GM12892 (cell line): ENCODE results near the gene GREB1. TPM values are rescaled to one million over a fixed set of nuclear protein-coding genes. Genes with fewer than 3 reads are reported as not detected.

Experiments
- DNase-seq: peaks from one replicate; pipeline ENCODE4 v3.0.0; 2011; ENCODE audit not compliant: insufficient read length
- FAIRE-seq: peaks from 2 replicates; lab custom pipeline; 2011; peaks lifted over from hg19 to GRCh38; lab: Jason Lieb, UNC
- POLR2A ChIP-seq: IDR thresholded peaks from 2 replicates; pipeline ENCODE4 v1.6.1; 2011; ENCODE audit warnings: low read depth, low read length, control low read depth
- POLR2AphosphoS5 ChIP-seq: IDR thresholded peaks from 2 replicates; pipeline ENCODE4 v1.6.1; 2011; ENCODE audit warnings: low read depth, low read length, control low read depth
- TAF1 ChIP-seq: IDR thresholded peaks from 2 replicates; pipeline ENCODE4 v1.6.1; 2011; ENCODE audit warnings: low read depth, mild to moderate bottlenecking, control low read depth, low read length, borderline replicate concordance
- polyA plus RNA-seq: library from polyadenylated mRNA; unstranded; fragments of >200 nt; gene quantifications from one replicate; pipeline ENCODE4 v1.2.1, GENCODE V29; 2012; ENCODE audit warnings: missing spikeins, inconsistent platforms; ENCODE audit not compliant: missing spikeins

The GREB1 gene
- 0.13 TPM for polyA plus RNA-seq

DNA sequence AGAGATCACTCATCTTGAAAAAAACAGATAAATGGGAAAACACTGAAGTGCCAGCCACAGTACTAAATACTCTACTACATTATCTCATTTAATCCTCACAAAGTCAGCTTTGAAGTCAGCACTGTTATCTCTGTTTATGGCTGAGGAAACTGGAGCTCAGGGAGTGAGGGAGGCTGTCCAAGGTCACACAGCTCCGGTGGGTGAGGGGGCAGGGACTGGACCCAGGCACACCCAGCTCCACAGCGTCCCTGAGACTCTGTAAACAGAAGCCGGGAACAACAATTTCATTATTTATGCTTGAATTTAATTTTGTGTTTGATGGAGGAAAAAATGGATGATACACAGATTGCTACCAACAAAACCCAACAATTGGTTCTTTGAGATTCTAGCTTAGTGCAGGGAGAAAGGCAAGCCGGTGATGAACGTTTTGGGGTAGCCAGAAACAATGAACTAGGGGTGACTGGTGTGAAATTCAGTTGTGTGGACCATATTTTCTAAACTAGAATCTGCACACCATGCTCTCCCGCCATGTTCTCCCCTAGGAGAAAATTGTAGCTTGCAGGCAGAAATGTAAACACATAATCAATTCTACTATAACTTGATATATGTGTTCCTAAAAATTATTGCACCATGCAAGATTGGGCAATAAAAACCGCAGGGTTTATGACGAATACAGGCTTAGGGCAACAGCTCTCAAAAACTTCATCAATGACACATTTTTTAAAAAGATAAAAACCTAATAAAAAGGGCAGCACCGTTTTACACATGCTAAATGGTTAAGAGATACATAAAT lies at the start of gene GREB1:
TSS of gene GREB1 (plus strand) at position 768 of the 793 bp plus-strand sequence. CDS start 22,570 bp downstream, outside the sequence.
- FAIRE-seq (no peak), DNase-seq (no peak)
- no peak for TF ChIP-seq TAF1
- no peak for TF ChIP-seq POLR2A
- no peak for TF ChIP-seq POLR2AphosphoS5

DNA sequence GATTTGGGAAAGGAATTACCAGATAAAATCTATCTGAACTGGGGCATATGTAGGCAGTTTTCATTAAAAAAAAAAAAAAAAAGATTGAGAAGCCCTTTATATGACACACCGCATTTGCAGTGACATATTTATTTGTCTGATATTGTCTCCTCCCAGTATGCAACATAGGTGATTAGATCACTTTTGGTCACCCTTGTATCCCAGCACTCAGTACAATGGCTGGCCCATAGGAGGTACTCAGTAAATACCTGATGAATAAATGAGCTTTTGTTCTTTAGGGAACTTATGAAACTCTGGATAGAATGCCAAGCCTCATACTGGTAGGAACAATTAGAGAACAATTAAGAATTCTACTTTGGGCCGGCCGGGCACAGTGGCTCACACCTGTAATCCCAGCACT lies 45.0 kb upstream of the GREB1 start:
- no peak for FAIRE-seq
- TF ChIP-seq POLR2AphosphoS5 (no peak), POLR2A (no peak), TAF1 (no peak)
- DNase-seq, result no peak

- no peak for FAIRE-seq
- no peak for TF ChIP-seq POLR2A
- no peak for TF ChIP-seq POLR2AphosphoS5
- no peak for TF ChIP-seq TAF1
- DNase-seq, result no peak
These were observed 43.7 kb upstream of the GREB1 start for GRCh38 chr2:11490194-11490593.

GRCh38 chr2:11491348-11491933 lies 42.4 kb upstream of the GREB1 start:
- FAIRE-seq (no peak), DNase-seq (no peak)

DNA sequence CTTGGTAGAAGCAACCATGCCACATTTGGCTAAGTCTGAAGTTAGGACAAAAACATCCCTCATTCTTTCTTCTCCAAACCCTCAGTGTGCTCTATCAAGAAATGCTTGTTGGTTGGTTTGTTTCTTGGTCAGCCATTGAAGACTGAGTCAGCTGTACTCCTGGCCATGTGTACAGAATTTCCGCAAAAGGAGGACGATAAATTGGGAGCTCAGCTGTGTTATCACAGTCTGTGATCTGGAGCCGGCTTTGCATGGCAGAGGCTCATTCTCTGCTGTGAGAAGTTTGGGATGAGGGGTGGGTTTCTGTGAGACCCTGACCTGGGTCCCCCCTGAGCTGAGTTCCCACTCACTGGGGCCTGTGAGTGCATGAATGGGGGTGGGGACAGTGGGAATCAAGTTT lies 41.6 kb upstream of the GREB1 start:
- TF ChIP-seq POLR2AphosphoS5, result no peak
- no peak for TF ChIP-seq TAF1
- no peak for TF ChIP-seq POLR2A
- FAIRE-seq, result no peak
- DNase-seq, result no peak

More at GRCh38 chr2:11491348-11491933, 42.4 kb upstream of the GREB1 start:
- TF ChIP-seq POLR2AphosphoS5 (no peak), TAF1 (no peak), POLR2A (no peak)

DNA sequence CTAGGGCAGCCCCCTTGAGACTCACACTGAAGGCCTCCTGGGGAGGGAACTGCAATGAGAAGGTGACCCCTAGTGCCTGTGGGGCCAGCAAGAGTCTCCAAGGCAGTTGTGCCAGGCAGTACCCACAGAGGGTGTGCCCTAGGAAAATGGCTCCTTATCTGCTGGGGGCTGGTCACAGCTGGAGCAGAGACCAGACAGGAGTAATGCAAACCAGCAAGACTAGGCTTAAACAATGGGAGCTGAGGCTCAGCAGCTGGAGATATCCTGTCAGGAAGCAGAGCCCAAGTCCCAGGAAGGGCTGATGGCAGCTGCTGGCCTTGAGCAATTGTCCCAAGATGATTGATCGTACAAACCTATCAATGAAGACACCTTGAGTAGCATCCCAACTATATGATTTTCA lies 41.1 kb upstream of the GREB1 start:
- TF ChIP-seq TAF1 (no peak), POLR2A (no peak), POLR2AphosphoS5 (no peak)
- no peak for DNase-seq
- peak; percentile 21 for FAIRE-seq

- TF ChIP-seq TAF1, result no peak
- DNase-seq, result no peak
- no peak for FAIRE-seq
These were observed 40.6 kb upstream of the GREB1 start for GRCh38 chr2:11493282-11493681.

GRCh38 chr2:11494310-11494709 lies 39.5 kb upstream of the GREB1 start:
- TF ChIP-seq TAF1 (no peak), POLR2A (no peak), POLR2AphosphoS5 (no peak)
- DNase-seq (no peak), FAIRE-seq (no peak)

- FAIRE-seq, result no peak
- no peak for DNase-seq
- no peak for TF ChIP-seq TAF1
- no peak for TF ChIP-seq POLR2AphosphoS5
- TF ChIP-seq POLR2A, result no peak
These were observed 37.8 kb upstream of the GREB1 start for GRCh38 chr2:11495844-11496681.

GRCh38 chr2:11498543-11499034 lies 35.3 kb upstream of the GREB1 start:
- FAIRE-seq, result peak; percentile 78
- no peak for DNase-seq
- TF ChIP-seq POLR2A, result no peak
- TF ChIP-seq POLR2AphosphoS5, result no peak
- no peak for TF ChIP-seq TAF1
